Neuronal stem cell (in vitro differentiated cells): ENCODE measurements around the gene GRP.

Experiments used
- DNase-seq: peaks from one replicate; pipeline ENCODE4 v3.0.0-alpha.2; 2013; ENCODE audit warnings: low spot score
- H2AFZ ChIP-seq: one replicate; pipeline ENCODE4 v1.6.1; 2013; ENCODE audit warnings: mild to moderate bottlenecking, low read length, inconsistent platforms
- H2AK5ac ChIP-seq: 2 replicates; pipeline ENCODE4 v1.6.1; 2013; ENCODE audit warnings: low read depth, mild to moderate bottlenecking, inconsistent platforms, low read length, moderate library complexity, mixed read lengths
- H2BK120ac ChIP-seq: 2 replicates; pipeline ENCODE4 v1.6.1; 2013; ENCODE audit warnings: low read depth, mild to moderate bottlenecking, inconsistent platforms, low read length, moderate library complexity, mixed read lengths
- H2BK12ac ChIP-seq: one replicate; pipeline ENCODE4 v1.6.1; 2013; ENCODE audit warnings: low read length, inconsistent platforms
- H2BK15ac ChIP-seq: 2 replicates; pipeline ENCODE4 v1.6.1; 2013; ENCODE audit warnings: mild to moderate bottlenecking, low read length, inconsistent platforms, mixed read lengths
- H2BK5ac ChIP-seq: one replicate; pipeline ENCODE4 v1.6.1; 2013; ENCODE audit warnings: inconsistent platforms, mild to moderate bottlenecking, low read length, moderate library complexity
- H3K14ac ChIP-seq: one replicate; pipeline ENCODE4 v1.6.1; 2013; ENCODE audit warnings: low read length, inconsistent platforms
- H3K18ac ChIP-seq: 2 replicates; pipeline ENCODE4 v1.6.1; 2013; ENCODE audit warnings: low read length, inconsistent platforms
- H3K23ac ChIP-seq: 2 replicates; pipeline ENCODE4 v1.6.1; 2013; ENCODE audit warnings: low read depth, mild to moderate bottlenecking, mixed read lengths, low read length, inconsistent platforms; ENCODE audit not compliant: poor library complexity
- H3K27ac ChIP-seq: replicated peaks from 3 replicates; pipeline ENCODE4 v1.5.1; 2013; ENCODE audit warnings: low read length, inconsistent platforms
- H3K27me3 ChIP-seq, 3 experiments: 2 replicates each; pipeline ENCODE4 v1.6.1; 2013; ENCODE audit warnings: low read length in 3 of 3, mild to moderate bottlenecking in 2 of 3, inconsistent platforms in 1 of 3, low read depth in 1 of 3, mixed read lengths in 1 of 3, moderate library complexity in 1 of 3; ENCODE audit not compliant: control insufficient read depth in 3 of 3, insufficient read depth in 3 of 3
- H3K36me3 ChIP-seq, 2 donors: replicated peaks in 1 of 2; 2 replicates each; pipeline ENCODE4 v1.6.1; 2013; ENCODE audit warnings: low read length in 2 of 2; ENCODE audit not compliant: control insufficient read depth in 2 of 2, insufficient read depth in 2 of 2
- H3K4ac ChIP-seq: 2 replicates; pipeline ENCODE4 v1.6.1; 2013; ENCODE audit warnings: inconsistent platforms, mild to moderate bottlenecking, low read length, moderate library complexity
- H3K4me1 ChIP-seq, 2 donors: 1 replicate in 1 of 2; 2 replicates in 1 of 2; pipeline ENCODE4 v1.6.1; 2013; ENCODE audit warnings: low read length in 2 of 2, low read depth in 1 of 2; ENCODE audit not compliant: control insufficient read depth in 2 of 2, insufficient read depth in 1 of 2
- H3K4me2 ChIP-seq: one replicate; pipeline ENCODE4 v1.6.1; 2013; ENCODE audit warnings: mild to moderate bottlenecking, low read length, inconsistent platforms; ENCODE audit not compliant: insufficient read depth, poor library complexity, severe bottlenecking
- H3K4me3 ChIP-seq, 2 donors: 2 replicates each; pipeline ENCODE4 v1.5.1; 2013; ENCODE audit warnings: low read length in 2 of 2, mild to moderate bottlenecking in 2 of 2, inconsistent platforms in 1 of 2, moderate library complexity in 1 of 2
- H3K79me1 ChIP-seq: one replicate; pipeline ENCODE4 v1.6.1; 2013; ENCODE audit warnings: low read depth, mild to moderate bottlenecking, inconsistent platforms, low read length, moderate library complexity
- H3K9ac ChIP-seq: one replicate; pipeline ENCODE4 v1.6.1; 2013; ENCODE audit warnings: mild to moderate bottlenecking, low read depth, low read length, inconsistent platforms; ENCODE audit not compliant: poor library complexity
- H3K9me3 ChIP-seq, 2 donors: replicated peaks in 1 of 2; 2 replicates each; pipeline versions ENCODE3 to v1.6.1; 2013; ENCODE audit warnings: low read length in 2 of 2, mild to moderate bottlenecking in 2 of 2, inconsistent platforms in 1 of 2, low read depth in 1 of 2, mixed read lengths in 1 of 2, moderate library complexity in 1 of 2; ENCODE audit not compliant: control insufficient read depth in 2 of 2, insufficient read depth in 1 of 2
- H4K8ac ChIP-seq: one replicate; pipeline ENCODE4 v1.6.1; 2013; ENCODE audit warnings: low read depth, mild to moderate bottlenecking, inconsistent platforms, low read length, moderate library complexity
- H4K91ac ChIP-seq: one replicate; pipeline ENCODE4 v1.6.1; 2013; ENCODE audit warnings: low read length, low read depth, mild to moderate bottlenecking, inconsistent platforms; ENCODE audit not compliant: poor library complexity
- WGBS, 2 donors: extraction: QIAGEN DNeasy Blood & Tissue Kit; methylation state at CpG; one replicate each; pipeline ENCODE4 v1.1.7; 2013; ENCODE audit warnings: missing lambda C conversion rate in 2 of 2, mixed read lengths in 1 of 2; ENCODE audit not compliant: insufficient read length in 2 of 2, insufficient replicate concordance in 1 of 2; ENCODE audit errors: extremely low coverage in 2 of 2; 5-methylcytosine and 5-hydroxymethylcytosine counted together

The GRP gene

GRCh38 chr18:59197636-59198035 is 22.3 kb upstream of the GRP start:
- Histone ChIP-seq H3K36me3 (no peaks in the 10 kb centered on the region), H4K91ac (no peak overlapping the region), H3K4me2 (no peak overlapping the region), H3K4me3 (no peak overlapping the region), H3K9ac (no peak overlapping the region), H2BK5ac (no peak overlapping the region), H2AFZ (no peak overlapping the region), H3K4ac (no peak overlapping the region), H3K79me1 (no peaks in the 10 kb centered on the region), H3K18ac (no peak overlapping the region), H3K27ac (no peak overlapping the region), H2BK12ac (no peak overlapping the region), H3K9me3 (peaks cover 0 to 2% of the 10 kb centered on the region in 2 donors), H3K23ac (no peak overlapping the region), H3K4me1 (no peaks in the 10 kb centered on the region), H3K27me3 (peaks cover 0 to 48% (median 0%) of the 10 kb centered on the region in 3 experiments), H2AK5ac (no peak overlapping the region), H4K8ac (no peak overlapping the region), H2BK120ac (no peak overlapping the region), H2BK15ac (no peak overlapping the region), H3K14ac (no peak overlapping the region)
- WGBS, 2 donors, result no CpG with 5 or more reads among the region's 2 CpGs
- no peak for DNase-seq

- Histone ChIP-seq H3K9ac (no peak overlapping the region), H3K4me2 (no peak overlapping the region), H2AK5ac (no peak overlapping the region), H3K14ac (no peak overlapping the region), H3K27ac (no peak overlapping the region), H3K27me3 (peaks cover 0 to 53% (median 0%) of the 10 kb centered on the region in 3 experiments), H3K36me3 (no peaks in the 10 kb centered on the region), H4K91ac (no peak overlapping the region), H3K9me3 (peaks cover 0 to 2% of the 10 kb centered on the region in 2 donors), H3K4me3 (no peak overlapping the region), H2BK5ac (no peak overlapping the region), H3K4ac (no peak overlapping the region), H2BK12ac (no peak overlapping the region), H2BK15ac (no peak overlapping the region), H3K79me1 (no peaks in the 10 kb centered on the region), H4K8ac (no peak overlapping the region), H3K4me1 (no peaks in the 10 kb centered on the region), H3K18ac (no peak overlapping the region), H2BK120ac (no peak overlapping the region), H2AFZ (no peak overlapping the region), H3K23ac (no peak overlapping the region)
- WGBS, 2 donors, result no CpG with 5 or more reads among the region's 6 CpGs
- no peak for DNase-seq
Measured at GRCh38 chr18:59198215-59198614, 21.7 kb upstream of the GRP start.

GRCh38 chr18:59200787-59201186 is 19.2 kb upstream of the GRP start:
- H3K14ac ChIP-seq, result no peak overlapping the region
- no peak for DNase-seq
- H3K4ac ChIP-seq, result no peak overlapping the region
- no peak overlapping the region for H2BK5ac ChIP-seq
- no peaks in the 10 kb centered on the region for H3K36me3 ChIP-seq
- H2BK120ac ChIP-seq, result no peak overlapping the region
- no peak overlapping the region for H2BK12ac ChIP-seq
- no peak overlapping the region for H3K27ac ChIP-seq
- no peaks in the 10 kb centered on the region for H3K79me1 ChIP-seq
- no peak overlapping the region for H3K4me3 ChIP-seq
- no peaks in the 10 kb centered on the region for H3K9me3 ChIP-seq
- H3K23ac ChIP-seq, result no peak overlapping the region
- no peak overlapping the region for H2AK5ac ChIP-seq
- H2BK15ac ChIP-seq, result no peak overlapping the region
- no peaks in the 10 kb centered on the region for H3K4me1 ChIP-seq
- H3K4me2 ChIP-seq, result no peak overlapping the region
- no peak overlapping the region for H3K9ac ChIP-seq
- no peak overlapping the region for H2AFZ ChIP-seq
- no peak overlapping the region for H4K8ac ChIP-seq
- H3K18ac ChIP-seq, result no peak overlapping the region
- peaks cover 0 to 60% (median 0%) of the 10 kb centered on the region in 3 experiments for H3K27me3 ChIP-seq
- WGBS, 2 donors, result no CpG with 5 or more reads among the region's 3 CpGs
- H4K91ac ChIP-seq, result no peak overlapping the region

- H3K79me1 ChIP-seq, result no peaks in the 10 kb centered on the region
- no peak overlapping the region for H2BK15ac ChIP-seq
- no peak overlapping the region for H3K14ac ChIP-seq
- DNase-seq, result no peak
- H2AFZ ChIP-seq, result no peak overlapping the region
- H3K27me3 ChIP-seq, result peaks cover 0 to 54% (median 0%) of the 10 kb centered on the region in 3 experiments
- H3K27ac ChIP-seq, result no peak overlapping the region
- H4K8ac ChIP-seq, result no peak overlapping the region
- no peak overlapping the region for H2BK12ac ChIP-seq
- H2BK120ac ChIP-seq, result no peak overlapping the region
- H4K91ac ChIP-seq, result no peak overlapping the region
- H3K23ac ChIP-seq, result no peak overlapping the region
- no peak overlapping the region for H3K4me3 ChIP-seq
- H3K9me3 ChIP-seq, result no peaks in the 10 kb centered on the region
- no peak overlapping the region for H3K4me2 ChIP-seq
- no peaks in the 10 kb centered on the region for H3K4me1 ChIP-seq
- H3K36me3 ChIP-seq, result no peaks in the 10 kb centered on the region
- no peak overlapping the region for H3K9ac ChIP-seq
- no peak overlapping the region for H2BK5ac ChIP-seq
- no peak overlapping the region for H2AK5ac ChIP-seq
- H3K4ac ChIP-seq, result no peak overlapping the region
- H3K18ac ChIP-seq, result no peak overlapping the region
Measured at GRCh38 chr18:59202258-59202820, 17.6 kb upstream of the GRP start.
